ENCODE data around the gene UBE2Z.
"Not testable (repeated sequence)": the region's sequence is repeated elsewhere in the genome, so short reads cannot be mapped to it uniquely, and the experiment has no call there.

The UBE2Z gene

GRCh38 chr17:48908047-48908843, at the start of gene UBE2Z:
Gene UBE2Z, plus strand, starts transcription at chr17:48908407. Its CDS starts 97 bp downstream, at chr17:48908504.
- DNase-seq = peak; percentile 91

GRCh38 chr17:48860034-48860433, 48.2 kb upstream of the UBE2Z start:
- DNase-seq = no peak

- DNase-seq = no peak
These were observed 47.8 kb upstream of the UBE2Z start for GRCh38 chr17:48860456-48860855.

- no peak for DNase-seq
These were observed 39.2 kb upstream of the UBE2Z start for GRCh38 chr17:48868916-48869500.

GRCh38 chr17:48869821-48870318, 38.3 kb upstream of the UBE2Z start:
- DNase-seq = no peak

GRCh38 chr17:48871035-48871550, 37.1 kb upstream of the UBE2Z start:
- DNase-seq = no peak

GRCh38 chr17:48871551-48872351, 36.5 kb upstream of the UBE2Z start:
- no peak for DNase-seq

GRCh38 chr17:48872409-48872808, 35.8 kb upstream of the UBE2Z start:
- DNase-seq = not testable (repeated sequence)

- DNase-seq = no peak
These were observed 35.0 kb upstream of the UBE2Z start for GRCh38 chr17:48873209-48873608.

- no peak for DNase-seq
These were observed 34.3 kb upstream of the UBE2Z start for GRCh38 chr17:48873696-48874443.

GRCh38 chr17:48878920-48879898, 29.0 kb upstream of the UBE2Z start:
- DNase-seq = peak; percentile 67

GRCh38 chr17:48882272-48882671, 25.9 kb upstream of the UBE2Z start:
- no peak for DNase-seq

GRCh38 chr17:48883171-48883570, 25.0 kb upstream of the UBE2Z start:
- DNase-seq = no peak

- no peak for DNase-seq
These were observed 18.1 kb upstream of the UBE2Z start for GRCh38 chr17:48890086-48890485.

- no peak for DNase-seq
These were observed 15.1 kb upstream of the UBE2Z start for GRCh38 chr17:48892940-48893645.

GRCh38 chr17:48893646-48894508, 14.3 kb upstream of the UBE2Z start:
- DNase-seq = no peak

- DNase-seq = no peak
These were observed 13.3 kb upstream of the UBE2Z start for GRCh38 chr17:48894886-48895285.

GRCh38 chr17:48901241-48901640, 7.0 kb upstream of the UBE2Z start:
- no peak for DNase-seq

- DNase-seq = no peak
These were observed 4.8 kb upstream of the UBE2Z start for GRCh38 chr17:48903401-48903800.

GRCh38 chr17:48904428-48904827, 3.8 kb upstream of the UBE2Z start:
- DNase-seq = no peak

Data from stimulated activated CD4-positive, alpha-beta T cell treated with anti-CD3 and anti-CD28 coated beads, Interleukin-4, amount 100 ng/mL, for 24 hours (primary cell).